HG02970 (cell line): Measurements from ENCODE around the gene DMGDH.

ENCODE experiments used
- ATAC-seq: cut with Tn5 transposase; IDR thresholded peaks from one replicate; pipeline ENCODE4 v1.9.1; 2021; ENCODE audit warnings: mild to moderate bottlenecking, moderate library complexity, moderate number of reproducible peaks; ENCODE audit not compliant: unreplicated experiment, low FRiP score

DMGDH gene

DNA sequence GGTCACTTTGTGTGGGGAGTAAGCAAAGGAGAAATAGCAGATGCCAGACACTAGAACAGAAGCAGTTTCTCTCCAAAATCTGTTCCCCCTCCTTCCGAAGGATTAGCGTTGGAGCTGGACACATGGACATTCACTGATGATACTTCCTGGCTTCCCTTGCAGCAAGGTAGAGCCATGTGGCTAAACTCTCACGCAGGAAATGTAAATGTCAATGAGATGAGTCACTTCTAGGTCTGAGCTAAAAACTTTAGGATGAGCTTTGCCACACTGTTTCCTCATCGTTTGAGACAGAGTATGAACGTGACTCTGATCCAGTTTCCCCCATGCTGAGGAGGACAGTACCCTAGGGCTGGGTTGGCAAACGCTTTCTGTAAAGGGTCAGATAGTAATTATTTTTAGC, 5.2 kb upstream of the DMGDH start:
- ATAC-seq, result no peak

DNA sequence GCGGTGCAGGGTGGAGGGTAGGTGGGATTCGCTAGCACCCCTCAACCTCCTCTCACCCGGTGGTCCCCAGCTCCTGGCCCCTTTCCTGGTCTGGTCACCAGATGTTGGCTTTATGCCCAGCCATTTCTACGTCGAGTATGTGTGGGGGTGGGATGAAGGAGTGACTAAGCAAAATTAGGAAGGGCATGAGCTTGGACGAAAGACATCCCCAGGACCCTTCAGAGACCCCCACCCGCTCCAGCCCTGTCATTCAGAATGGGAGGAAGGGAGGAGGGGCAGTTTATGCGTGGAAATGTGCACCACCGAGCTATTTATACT, 835 bp upstream of the DMGDH start:
- ATAC-seq, result no peak

DNA sequence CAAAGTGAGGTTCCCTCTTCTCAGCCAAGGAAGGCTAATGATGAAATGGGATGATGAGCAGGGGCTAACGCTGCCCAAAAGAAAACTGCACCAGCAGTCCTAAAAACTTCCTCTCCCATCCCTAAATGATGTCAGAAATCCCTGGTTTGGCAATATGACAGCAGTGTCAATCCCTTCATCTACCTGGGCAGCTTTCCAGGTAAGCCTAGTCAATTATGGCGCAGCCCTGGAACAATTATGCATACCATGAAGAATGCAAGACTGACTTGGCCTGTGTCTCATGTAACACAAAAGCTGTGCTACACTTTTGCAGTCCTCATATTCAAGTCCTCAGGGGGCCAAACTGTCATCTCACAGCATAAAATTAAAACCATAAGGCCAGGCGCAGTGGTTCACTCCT, 7.0 kb downstream of the DMGDH start:
- ATAC-seq, result no peak

DNA sequence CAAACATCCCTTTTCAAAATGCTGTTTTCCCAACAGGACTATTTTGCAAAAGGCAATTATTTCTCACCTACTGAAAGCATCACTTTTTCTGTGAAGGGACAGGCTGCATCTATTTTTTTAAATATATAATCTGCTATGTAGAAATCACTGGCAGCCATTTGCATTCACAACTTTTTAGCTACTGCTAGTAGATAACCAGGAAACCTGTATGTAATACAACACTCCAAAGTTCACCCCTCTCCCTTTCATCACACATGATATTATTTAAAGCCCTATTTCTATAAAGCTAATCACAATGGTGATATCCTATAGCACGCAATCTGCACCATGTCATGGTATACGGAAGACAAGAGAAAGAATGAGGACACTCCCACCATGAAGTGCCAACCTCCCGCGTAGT, 9.8 kb downstream of the DMGDH start:
- ATAC-seq, result no peak

DNA sequence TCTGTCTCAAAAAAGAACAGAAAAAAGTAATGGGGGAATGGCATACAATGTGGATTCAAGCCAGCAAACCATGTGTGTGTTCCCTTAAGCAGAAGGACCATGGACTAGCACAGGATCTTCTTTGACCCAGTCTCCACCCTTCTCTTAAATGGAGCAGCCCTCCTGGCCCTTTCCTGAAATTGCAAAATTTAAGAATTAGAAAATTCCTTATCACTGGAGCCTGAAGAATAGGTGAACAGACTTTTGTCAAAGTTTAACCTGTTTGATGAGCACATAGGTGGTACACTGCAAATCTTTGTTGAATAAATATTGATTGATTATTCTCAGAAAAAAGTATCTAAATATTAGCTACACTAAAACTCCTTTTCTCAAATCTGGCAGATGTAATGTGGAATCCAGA, 12.6 kb downstream of the DMGDH start:
- no peak for ATAC-seq

DNA sequence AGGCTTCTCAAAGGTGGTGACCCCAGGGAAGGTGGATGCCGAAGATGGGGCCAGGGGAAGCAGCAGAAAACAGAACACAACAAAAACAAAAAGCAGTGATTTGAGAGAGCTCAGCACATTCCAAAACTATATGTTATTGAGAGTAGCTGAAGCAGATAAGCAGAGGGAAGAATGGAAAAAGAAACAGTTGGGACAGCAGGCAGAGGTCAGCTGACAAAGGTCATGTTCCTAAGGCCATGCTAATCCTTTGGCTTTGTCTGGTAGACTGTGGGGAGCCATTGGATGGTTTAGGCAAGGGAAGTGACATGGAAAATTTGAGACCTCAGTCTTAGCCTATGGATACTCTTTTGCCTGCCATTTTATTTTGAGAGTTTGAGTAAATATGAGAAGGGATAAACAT, 14.5 kb downstream of the DMGDH start:
- ATAC-seq, result no peak

DNA sequence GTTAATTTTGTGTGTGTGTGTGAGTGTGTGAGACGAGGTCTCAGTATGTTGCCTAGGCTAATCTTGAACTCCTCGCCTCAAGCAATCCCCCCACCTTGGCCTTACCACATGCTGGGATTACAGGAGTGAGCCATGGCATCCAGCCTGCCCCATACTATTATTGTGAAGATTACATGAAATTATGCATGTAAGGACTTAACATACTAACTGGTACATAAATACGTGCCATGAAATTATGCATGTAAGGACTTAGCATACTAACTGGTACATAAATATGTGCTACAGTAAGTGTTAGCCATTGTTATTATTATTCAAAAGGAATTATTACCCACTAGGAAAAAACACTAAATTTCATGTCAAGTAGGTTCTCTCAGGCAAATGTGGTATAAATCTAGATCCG, 16.2 kb downstream of the DMGDH start:
- no peak for ATAC-seq

DNA sequence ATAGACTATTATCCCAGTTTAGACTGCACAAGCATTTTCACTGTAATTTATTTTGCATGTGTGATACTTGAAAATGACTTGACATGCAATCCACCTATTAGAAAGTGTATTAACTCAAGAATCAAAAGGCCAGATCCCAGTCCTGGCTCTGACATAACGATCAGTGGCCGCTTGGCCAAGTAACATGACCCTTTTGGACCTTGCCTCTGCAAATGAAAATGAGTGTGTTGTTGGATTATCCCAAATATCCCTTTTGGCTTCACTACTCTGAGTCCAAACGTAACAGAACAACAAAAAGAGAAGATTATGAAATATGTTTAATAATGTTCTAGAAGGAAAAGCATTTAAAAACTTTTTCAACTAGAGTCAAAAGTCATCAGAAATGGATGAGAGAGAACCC, 19.0 kb downstream of the DMGDH start:
- no peak for ATAC-seq

DNA sequence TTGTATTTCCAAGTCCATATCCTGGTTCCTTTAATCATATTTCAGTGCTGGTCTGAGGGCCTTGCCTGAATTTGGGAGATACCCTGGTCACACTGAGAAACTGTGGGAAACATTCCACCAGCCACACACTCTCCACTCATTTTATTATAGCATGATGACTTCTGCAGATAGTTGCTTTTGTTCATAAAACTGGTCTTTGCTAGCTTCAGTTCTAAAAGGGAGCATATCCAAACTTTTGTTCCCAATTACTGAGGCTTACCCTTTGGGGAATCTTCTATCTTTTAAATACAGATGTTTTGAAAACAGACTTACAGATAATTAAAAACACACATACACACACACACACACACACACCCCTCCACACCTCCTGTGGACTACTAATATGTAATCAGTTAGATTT, 21.0 kb downstream of the DMGDH start:
- ATAC-seq, result no peak

DNA sequence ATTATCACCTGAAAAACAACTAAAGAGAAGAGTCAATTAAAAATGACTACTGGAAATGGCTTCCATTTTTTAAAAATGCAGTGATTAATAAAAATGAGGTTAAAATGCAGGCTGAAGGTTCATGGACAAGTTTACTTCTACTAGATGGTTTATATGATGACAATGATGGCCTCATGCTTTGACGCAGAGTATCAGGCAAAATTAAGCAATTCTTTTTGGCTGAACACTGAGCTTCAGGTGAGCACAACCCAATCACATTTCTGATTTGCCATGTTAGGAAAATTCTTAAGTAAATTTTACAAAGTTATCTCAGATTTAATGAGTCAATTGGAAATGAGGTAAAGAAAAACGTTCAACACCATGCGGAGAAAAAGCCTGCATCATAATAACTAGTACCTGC, 22.3 kb downstream of the DMGDH start:
- no peak for ATAC-seq

DNA sequence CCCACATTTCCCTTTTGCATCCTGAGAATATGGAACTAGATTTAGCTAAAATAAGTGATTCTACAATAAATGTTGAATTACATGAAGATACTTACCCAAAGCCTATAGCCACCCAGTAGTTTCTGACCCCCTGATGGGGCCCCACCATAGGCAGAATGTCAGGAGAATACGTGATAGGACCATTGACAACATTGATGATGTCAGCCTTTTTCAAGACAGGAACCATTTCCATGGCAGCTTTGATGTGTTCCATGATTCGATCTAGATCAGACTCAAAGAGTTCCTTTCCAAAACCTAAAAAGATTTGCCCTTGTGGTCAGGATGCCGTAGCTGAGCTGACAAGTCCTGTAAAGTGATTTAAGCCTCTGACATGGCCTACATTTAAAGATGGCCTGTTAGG, 27.3 kb downstream of the DMGDH start:
- no peak for ATAC-seq

DNA sequence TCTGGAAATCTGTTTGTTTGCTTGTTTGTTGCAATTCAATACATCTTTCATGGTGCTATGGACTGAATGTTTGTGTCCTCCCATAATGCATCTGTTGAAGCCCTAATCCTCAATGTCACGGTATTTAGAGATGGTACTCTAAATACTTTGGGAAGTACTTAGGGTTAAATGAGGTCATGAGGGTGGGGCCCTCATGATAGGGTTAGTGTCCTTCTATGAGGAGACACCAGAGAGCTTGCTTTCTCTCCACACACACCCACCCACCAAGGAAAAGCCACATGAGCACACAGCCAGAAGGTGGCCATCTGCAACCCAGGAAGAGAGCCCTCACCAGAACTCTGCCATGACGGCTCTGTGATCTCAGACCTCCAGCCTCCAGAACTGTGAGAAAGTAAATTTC, 32.7 kb downstream of the DMGDH start:
- ATAC-seq, result no peak

DNA sequence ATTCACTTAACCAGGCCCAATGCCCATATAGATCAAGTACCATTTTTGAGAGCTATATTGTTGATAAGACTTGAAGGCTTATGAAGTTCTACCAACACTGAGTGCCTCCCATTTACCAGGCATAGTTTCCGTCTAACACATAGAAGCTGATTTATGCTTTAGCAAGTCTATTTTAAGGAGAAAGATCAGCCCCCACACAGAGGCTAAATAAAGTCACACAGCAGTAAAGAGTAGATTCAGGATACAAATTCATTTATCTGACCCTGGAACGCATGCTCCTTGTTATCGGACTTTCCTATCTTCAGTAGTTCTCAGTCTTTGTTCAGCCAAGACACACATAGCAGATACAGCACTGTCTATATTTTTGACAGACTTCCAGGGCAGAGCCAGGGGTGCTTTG, 34.2 kb downstream of the DMGDH start:
- ATAC-seq, result no peak

DNA sequence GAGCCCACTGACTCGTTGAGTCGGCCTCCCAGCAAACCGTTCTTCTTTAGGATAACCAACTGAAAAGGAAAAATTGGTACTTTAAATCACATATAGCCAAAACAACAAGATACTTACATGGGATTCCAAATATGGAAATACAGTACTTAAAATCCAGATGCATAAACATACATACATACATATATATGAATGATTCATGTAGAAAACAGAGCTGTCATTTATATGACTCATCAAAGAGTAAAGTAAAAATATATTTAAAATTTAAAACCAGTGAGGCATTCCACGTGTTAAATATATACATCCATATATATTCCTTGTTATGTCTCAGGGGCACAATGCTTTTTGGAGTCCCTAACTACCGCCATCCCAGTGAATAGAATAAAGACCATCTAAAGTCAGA, 36.7 kb downstream of the DMGDH start:
- ATAC-seq, result no peak

DNA sequence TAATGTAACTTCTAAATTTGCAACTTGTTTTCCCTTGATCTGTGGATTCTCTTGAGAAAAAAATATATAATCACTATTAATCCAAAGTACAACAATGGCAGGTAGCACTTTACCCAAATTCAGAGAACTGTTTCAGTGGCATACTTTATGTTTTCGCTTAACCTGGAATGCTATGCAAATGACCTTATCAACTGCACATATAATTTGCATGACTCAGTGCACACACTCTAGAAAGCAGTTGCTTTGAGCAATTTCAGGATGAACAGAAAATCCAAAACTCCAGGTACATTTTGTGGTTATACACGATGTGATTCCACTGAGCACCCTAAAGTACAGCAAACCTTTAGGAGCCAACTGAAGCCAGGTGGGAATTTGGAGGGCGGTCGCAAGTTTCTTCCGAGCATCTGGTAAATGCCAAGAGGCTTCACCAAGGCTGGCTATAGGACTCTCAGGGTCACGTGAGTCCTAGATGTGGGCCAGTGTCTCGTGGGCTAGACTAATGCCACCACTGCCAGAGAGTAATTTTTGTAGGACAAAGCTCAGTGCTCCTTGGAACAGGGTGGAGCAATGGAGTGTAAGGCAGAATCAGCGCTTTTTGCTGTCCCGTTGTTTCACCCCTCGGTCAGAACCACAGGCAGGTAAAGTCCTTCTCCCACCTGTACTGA, 37.3 kb downstream of the DMGDH start:
- ATAC-seq, result no peak

DNA sequence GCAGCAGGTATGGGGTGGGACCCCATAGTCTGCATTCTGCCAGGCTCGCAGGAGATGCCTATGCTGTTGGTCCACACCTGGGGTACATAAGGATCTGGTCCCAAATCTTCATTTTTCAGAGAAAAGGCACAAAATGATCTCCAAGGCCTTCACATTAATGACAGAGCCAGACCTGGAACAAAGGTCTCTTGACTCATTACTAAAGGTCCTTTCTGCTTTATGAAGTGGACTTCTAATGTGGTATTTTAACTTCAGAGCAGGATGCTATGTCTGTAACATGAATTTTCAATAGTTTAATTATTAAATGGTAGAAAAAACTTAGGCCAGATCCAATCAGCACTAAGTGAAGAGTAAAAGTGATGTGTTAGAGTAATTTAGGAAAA, 38.0 kb downstream of the DMGDH start:
- ATAC-seq, result no peak

DNA sequence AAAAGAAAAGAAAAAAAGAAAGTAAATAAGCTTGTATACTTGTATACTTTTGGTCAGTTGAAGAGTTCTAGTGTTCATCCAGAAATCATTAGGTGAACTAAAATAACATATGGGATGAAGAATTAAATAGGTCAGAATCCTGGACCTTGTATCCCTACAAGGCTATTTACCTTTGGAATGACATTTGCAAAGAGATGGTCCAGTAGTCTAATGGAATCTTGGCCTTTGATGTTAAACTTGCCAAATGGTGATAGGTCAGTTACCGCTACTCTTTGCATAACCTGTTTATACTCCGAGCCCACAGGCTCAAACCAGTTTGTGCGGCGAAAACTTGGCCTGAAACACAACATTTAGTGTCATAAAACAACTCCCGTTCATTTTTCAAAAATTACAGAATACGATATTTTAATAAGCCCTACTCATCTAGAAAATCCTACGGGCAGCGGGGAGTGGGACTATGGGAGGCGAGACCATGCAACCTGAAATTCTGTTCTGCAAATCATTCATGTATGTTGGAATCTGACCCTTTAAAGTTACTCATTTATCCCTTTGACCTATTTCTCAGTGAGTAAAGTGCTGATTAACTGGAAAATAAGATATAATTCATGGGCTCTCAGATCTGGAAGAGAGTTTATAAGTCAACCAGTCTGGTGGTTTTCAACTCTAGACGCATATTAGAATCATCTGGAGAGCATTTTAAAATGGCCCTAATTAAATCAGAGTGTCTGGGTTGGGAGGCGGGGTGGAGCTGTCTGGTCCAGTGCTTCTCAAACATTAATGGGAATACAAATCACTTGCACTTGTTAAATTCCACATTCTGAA, 38.6 kb downstream of the DMGDH start:
- ATAC-seq, result no peak

DNA sequence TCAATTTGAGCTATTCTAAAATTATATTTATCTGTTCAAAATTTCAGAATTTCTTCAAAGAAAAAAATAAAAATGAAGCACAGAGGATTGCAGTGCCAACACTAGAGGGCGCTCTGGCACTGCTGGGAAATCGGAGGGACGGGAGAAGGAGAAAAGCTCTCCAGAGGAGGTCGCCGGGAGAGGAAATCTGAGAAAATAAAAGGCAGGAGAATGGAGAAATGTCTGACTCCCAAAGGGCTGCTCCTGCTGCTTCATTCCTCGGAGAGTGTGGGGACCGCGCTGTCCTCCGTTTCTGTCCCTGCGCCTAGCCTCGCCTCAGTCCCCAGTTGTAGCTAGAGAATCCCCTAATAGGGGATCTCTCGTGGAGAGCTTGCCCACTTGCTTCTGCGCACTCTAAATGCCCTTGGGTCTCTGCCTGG, 44.4 kb downstream of the DMGDH start:
- no peak for ATAC-seq

DNA sequence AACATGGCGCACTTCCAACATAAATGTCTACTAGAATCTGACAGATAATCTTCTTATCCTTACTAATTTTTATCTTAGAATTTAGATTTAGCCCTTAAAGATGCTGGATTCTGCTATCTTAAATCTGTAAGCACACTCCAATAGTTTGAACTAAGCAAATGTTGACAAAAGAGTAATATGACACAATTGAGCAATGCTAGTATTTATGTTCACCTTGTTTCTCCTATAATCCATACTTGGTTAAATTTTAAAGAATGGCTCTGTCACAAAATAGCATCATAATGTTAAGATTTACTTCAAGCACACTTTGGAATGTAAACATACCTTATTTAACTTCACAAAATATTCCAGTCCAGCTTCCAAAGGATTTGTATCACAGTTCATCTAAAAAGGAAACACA, 45.5 kb downstream of the DMGDH start:
- ATAC-seq, result no peak

DNA sequence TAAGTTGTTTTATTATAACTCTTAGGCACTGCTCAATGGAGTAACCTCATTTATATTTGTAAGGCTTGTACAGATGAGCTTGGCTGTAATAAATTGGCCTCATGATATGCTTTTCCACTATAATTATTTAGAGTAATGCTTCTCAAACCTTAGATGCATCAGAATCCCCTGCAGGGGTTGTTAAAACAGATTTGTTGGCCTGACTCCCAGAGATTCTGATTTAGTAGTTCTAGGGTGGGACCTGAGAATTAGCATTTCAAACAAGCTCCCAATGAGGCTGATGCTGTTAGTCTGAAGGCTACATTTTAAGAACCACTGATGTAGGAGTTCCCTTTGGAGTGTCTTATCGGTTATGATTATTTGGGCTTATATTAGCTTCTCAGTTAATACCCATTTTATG, 46.1 kb downstream of the DMGDH start:
- ATAC-seq, result no peak

DNA sequence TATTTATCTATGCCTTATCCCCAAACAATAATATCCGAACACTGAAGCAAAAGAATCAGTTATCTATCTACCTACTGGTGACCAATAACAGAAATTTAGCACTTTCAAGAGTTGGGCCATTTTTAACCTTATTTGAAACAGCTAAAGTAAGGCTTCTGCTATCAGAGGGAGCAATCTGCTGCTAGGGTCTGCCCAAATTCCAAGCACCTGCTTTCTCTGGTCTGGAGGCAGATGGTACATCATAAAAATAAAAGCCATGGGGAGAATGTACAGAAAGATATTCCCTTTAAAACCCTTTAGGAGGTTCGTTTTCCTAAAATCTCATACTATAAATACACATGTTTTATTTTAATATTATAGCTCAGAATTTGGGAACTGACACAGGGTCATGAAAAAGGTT, 46.7 kb downstream of the DMGDH start:
- no peak for ATAC-seq

DNA sequence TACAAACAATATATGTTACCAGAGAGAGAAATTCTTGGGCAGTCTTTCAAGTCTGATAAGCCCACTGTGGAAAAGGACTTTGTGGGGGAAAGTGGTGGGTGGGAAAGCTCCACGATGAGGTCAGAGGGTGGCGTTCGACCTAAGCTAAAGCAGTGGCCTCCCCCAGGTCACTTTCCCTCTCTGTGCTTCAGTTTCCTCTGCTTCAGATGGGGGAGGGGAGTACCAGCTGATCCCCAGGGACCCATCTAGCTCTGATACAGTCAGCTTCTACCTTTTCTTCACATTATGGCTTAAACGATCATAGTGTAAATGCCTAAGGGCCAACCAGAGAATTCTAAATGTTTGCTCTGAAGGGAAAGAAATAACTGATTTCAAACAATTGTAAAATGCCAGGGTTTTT, 47.7 kb downstream of the DMGDH start:
- ATAC-seq, result no peak
